NOMO-1 treated with DMSO at 0.1 percent for 48 hours (cell line): ENCODE measurements around the gene C1QTNF8.

ENCODE experiments used
- DNase-seq: peaks from one replicate; lab custom pipeline; 2025; ENCODE audit not compliant: unreplicated experiment; lab: John Stamatoyannopoulos, UW

Gene C1QTNF8

GRCh38 chr16:1109648-1110047 is 13.6 kb upstream of the C1QTNF8 start:
- no peak for DNase-seq

- no peak for DNase-seq
These were observed 12.5 kb upstream of the C1QTNF8 start for GRCh38 chr16:1108299-1109252.

- no peak for DNase-seq
These were observed 11.7 kb upstream of the C1QTNF8 start for GRCh38 chr16:1107731-1108130.

GRCh38 chr16:1107141-1107540 is 11.1 kb upstream of the C1QTNF8 start:
- DNase-seq = no peak

GRCh38 chr16:1106659-1107058 is 10.6 kb upstream of the C1QTNF8 start:
- no peak for DNase-seq

GRCh38 chr16:1105888-1106620 is 10.0 kb upstream of the C1QTNF8 start:
- DNase-seq = no peak

GRCh38 chr16:1103636-1103980 is 7.6 kb upstream of the C1QTNF8 start:
- no peak for DNase-seq

- no peak for DNase-seq
These were observed 7.0 kb upstream of the C1QTNF8 start for GRCh38 chr16:1102921-1103635.

- no peak for DNase-seq
These were observed 6.3 kb upstream of the C1QTNF8 start for GRCh38 chr16:1102333-1102700.

GRCh38 chr16:1101573-1102332 is 5.7 kb upstream of the C1QTNF8 start:
- DNase-seq = no peak

GRCh38 chr16:1101133-1101532 is 5.1 kb upstream of the C1QTNF8 start:
- no peak for DNase-seq

- DNase-seq = no peak
These were observed 4.2 kb upstream of the C1QTNF8 start for GRCh38 chr16:1100084-1100800.

- no peak for DNase-seq
These were observed 3.4 kb upstream of the C1QTNF8 start for GRCh38 chr16:1099189-1100083.

GRCh38 chr16:1098266-1098991 is 2.4 kb upstream of the C1QTNF8 start:
- DNase-seq = no peak

- no peak for DNase-seq
These were observed 1.8 kb upstream of the C1QTNF8 start for GRCh38 chr16:1097800-1098199.

- no peak for DNase-seq
These were observed 1.1 kb upstream of the C1QTNF8 start for GRCh38 chr16:1097156-1097555.

- no peak for DNase-seq
These were observed 435 bp downstream of the C1QTNF8 start for GRCh38 chr16:1095450-1096168.
